GM15510 (cell line): ENCODE results near the gene PC.

ENCODE experiments used
- POLR2A ChIP-seq: IDR thresholded peaks from 3 replicates; pipeline ENCODE4 v1.6.1; 2011; ENCODE audit warnings: borderline replicate concordance; ENCODE audit not compliant: insufficient read length; ENCODE audit errors: extremely low read depth

The PC gene

DNA sequence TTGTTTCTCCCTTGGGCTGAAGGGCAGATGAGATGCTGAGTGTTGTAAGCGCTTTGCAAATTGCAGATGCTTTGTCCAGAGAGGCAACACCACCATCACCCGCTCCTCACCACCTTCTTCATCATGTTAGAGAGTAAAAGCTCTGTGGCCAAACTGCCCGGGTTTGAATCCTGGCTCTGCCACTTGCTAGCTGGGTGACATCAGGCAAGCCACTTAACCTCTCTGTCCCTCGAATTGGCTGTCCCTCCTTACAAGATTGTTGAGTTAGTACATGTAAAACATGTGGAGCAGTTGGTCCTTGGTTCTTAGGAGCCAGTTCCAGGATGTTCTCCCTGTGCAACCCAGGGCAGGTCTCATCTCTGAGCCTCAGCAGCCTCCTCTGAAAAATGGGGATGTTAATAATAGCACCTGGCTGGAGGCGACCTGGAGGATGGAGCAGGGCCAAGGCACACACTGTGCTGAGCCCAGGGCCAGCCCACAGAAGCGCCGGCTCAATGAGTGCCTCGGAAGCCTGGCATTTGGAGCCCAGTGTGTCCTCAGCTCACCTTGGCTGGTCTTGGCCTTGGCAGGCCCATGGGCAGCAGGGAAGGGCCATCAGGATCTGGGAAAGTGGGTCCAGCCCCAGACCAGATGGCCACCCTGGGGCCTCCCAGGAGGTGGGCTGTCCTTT is 27.5 kb upstream of the PC start:
- no peak for TF ChIP-seq POLR2A

DNA sequence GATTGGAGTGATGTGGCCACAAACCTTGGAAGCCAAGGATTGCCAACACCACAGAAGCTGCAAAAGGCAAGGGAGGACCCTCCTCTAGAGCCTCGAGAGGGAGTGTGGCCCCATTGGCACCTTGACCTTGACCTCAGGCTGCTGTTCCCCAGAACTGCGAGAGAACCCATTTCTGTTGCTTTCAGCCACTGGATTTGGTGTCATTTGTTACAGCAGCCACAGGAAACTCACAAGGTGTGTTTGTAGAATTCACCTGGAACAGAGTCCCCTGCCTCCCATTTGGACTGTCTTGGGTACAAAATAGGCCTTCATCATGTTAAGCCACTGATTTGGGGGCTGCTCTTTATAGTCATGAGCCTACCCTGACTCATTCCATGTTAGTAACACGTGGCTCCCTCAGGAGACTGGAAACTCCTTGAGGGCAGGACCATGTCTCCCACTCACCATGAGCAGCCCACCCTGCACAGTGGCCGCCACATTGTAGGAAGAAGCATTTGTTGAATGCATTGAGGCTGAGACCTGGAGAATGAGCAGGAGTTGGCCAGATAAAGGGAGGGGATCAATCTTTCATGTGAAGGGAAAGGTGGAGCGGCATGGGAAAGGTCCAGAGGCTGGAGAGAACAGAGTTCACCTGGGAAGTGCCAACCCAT is 25.2 kb upstream of the PC start:
- TF ChIP-seq POLR2A, result no peak

DNA sequence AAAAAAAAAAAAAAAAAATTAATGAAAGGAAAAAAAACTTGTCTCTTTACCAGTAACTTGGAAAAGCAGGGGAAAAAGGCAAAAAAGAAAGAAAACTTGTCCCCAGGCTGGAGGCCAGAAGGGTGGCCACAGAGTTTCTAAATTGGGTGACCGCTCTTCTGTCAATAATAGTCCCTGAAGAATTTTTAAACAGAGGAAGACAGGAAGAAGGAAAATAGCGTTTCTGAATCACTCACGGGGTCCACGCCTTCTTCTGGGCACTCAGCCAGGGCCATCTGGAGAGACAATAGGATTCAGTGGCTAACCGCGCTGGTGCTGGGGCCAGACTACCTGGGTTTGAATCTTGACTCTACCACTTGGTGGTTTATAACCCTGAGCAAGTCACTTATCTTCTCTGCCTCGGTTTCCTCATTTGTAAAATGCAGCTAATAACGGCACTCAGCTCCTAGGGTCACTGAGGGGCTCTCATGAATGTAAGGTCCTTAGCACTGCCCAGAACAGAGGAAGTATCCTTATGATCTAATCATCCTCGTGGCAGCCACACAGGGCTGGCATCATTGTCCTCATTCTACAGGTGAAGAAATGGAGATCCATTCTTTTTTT is 23.9 kb upstream of the PC start:
- no peak for TF ChIP-seq POLR2A

DNA sequence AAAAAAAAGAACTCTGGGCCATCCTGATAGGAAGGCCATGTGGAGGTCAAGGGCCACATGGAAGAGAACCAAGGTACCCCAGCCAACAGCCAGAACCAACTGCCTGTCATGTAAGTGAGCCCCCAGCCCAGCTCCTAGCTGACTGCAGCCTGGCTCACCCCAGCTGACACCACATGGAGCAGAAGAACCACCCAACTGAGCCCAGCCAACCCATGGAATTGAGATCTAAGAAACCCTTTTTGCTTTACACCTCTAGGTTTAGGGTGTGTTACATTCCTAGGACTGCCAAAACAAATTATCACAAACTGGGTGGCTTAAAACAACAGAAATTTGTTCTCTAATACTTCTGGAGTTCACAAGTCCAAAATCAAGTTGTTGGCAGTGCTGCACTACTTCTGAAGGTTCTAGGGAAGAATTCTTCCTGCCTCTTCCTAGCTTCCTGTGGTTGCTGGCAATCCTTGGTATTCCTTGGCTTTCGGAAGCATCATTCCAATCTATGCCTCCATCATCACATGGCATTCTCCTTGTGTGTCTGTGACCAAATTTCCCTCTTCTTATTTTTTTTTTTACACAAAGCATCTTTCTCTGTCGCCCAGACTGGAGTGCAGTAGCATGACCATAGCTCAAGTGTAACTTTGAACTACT is 21.3 kb upstream of the PC start:
- TF ChIP-seq POLR2A, result no peak

DNA sequence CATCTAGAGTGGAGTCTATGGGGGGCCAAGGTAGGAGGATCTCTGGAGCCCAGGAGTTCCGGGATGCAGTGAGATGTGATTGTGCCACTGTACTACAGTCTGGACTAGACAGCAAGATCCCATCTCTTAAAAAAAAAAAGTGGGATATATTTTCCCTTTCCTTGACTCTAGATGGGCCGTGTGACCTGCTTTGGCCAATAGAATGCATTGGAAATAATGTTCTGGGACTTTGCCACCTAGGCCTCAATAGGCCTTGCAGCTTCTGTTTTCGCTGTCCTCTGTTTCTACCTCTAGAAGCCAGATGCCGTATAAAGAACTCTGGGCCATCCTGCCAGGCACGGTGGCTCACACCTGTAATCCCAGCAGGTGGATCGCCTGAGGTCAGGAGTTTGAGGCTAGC is 20.5 kb upstream of the PC start:
- TF ChIP-seq POLR2A, result no peak

DNA sequence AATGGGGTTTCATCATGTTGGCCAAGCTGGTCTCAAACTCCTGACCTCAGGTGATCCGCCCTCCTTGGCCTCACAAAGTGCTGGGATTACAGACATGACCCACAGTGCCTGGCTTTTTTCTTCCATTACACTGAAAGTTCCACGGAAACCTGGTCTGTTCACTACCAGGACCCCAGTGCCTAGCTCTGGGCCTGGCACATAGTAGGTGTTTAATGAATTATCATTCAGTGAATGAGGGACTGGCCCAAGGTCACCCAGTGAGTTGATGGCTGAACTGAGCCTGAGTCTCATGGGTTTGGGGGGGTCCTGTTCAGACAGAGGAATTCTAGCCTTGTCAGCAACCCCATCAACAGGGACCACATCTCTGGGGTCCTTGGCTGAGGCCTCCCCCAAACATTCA is 20.0 kb upstream of the PC start:
- TF ChIP-seq POLR2A, result no peak

DNA sequence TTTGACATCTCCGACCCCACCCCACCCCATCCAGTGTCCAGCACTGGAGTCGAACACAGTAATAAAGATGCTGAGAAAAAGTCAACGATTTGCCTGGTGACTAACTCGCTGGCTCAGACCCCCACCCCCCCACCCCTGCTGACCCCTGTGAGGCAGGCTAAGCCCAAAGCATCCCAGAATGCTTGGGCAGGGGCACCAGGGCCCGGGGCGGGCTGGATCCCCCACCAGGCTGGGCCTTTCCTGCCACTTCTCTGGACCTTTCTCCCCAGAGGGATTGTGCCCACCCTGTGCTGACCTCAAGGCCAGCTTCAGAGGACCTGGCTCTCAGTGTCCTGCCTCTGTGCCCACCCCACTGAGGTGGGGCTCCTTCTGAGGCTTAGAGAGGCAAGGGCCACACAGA is 18.7 kb upstream of the PC start:
- TF ChIP-seq POLR2A, result no peak

DNA sequence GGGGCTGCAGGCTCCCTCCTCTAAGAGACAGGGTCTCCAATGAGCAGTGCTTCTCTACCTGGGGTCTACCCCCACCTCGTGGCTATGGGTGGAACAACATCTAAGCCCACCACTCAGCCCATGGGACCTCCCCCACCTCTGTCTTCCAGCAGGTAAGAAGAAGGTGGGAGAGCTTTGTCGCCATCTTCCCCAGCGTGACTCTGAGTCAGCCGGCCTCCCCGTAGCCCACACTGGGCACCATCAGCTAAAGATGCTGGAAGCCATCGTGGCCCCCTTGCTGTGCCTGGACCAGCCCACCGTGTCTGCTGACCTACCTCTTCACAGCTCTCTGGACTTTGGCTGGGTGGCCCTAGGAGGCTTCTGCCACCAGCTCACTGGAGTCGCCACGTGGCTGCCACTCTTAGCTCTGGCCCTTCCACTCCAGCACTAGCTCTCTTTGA is 17.9 kb upstream of the PC start:
- no peak for TF ChIP-seq POLR2A

DNA sequence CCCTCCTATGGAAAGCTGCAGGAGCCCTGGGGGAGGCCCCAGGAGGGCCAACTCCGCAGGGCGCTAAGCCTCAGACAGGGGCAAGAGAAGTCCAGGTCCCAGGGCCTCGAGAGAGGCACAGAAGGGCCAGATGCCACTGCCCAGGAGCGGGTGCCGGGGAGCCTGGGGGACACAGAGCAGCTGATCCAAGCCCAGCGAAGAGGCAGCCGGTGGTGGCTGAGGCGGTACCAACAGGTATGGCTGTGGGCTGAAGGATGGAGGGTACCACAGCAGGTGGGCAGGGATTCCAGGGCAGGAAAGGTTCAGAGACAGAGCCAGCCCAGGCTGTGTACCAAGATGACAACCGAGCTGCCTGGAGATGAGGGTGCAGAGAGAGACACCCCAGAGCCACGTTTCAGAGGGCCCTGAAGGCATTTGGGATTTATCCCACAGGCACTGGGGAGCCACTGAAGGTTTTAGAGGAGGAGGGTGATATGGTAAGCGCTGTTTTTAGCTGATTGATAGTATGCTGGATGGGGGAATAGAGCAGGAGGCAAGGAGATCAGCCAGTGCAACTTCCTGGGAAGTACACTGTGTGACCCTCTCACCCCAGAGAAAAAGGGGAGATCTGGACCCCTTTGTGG is 17.3 kb upstream of the PC start:
- TF ChIP-seq POLR2A, result no peak

DNA sequence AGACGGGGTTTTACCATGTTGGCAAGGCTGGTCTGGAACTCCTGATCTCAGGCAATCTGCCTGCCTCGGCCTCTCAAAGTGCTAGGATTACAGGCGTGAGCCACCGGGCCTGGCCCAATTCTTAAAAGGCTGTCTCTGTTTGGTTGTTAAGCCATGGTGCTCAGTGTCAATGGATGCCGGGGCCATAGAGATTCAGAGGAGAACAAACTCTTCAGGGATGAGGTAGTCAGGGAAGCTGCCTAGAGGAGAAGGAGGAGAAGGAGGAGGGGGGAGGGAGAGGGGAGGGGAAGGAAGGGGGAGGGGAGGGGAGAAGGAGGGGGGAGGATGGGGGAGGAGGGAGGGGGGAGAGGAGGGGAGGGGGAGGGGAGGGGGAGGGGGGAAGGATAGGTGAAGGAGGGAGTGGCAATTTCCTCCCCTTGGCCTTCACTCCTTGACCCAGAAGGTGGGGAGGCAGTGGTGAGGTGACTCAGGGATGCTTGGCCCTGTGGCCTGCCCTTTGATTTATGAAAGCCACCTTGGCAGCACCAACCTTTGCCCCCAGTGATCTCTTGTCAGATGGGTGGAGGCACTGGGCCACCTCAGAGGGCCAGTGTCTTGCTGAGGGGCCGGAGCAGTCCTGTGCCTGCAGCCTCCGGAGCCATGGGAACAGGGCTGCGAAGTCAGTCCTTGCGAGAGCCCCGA is 16.7 kb upstream of the PC start, which contains the start of gene C11orf86:
Gene C11orf86, plus strand, starts transcription at position 581 of the 681 bp plus-strand sequence. Its CDS starts 59 bp downstream, at position 640.
- no peak for TF ChIP-seq POLR2A

DNA sequence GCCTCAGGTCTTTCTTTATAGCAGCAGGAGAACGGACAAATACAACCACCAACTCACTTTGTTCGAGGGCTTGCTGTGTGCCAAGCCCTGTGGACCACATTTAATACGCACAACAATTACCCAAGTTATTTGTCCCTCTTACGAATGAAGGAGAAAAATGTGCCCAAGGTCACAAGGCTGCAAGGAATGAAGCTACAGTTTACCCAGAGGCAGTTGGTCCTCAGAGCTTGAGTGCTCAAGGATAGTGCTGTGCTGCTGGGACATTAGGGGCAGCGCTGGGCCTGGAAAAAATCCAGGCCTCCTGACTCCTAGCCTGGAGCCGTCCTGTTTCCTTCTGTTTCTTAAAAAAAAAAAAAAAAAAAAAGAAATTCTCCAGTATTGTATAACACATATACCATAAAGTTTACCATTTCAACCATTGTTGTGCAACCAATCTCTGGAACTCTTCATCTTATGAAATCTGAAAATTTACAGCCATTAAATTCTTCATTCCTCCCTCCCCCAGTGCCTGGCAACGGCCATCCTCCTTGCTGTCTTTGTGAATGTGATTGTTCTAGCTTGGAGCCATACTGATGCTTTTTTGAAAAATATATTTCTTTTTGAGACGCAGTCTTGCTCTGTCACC is 15.9 kb upstream of the PC start:
- no peak for TF ChIP-seq POLR2A

DNA sequence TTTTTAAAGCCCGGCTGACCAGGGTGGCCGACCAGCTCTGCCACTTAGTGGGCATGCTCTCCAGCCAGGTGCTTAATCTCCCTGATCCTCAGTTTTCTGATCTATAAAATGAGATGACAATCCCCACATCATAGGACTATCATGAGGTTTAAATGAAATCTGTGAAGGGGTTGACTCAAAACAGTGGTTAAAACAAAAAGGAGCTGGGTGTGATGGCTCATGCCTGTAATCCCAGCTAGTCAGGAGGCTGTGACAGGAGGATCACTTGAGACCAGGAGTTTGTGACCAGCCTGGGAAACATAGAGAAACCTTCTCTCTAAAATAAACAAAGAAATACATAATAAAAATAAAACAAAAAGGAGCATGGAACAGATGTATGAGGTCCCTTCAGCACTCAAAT is 13.3 kb upstream of the PC start:
- TF ChIP-seq POLR2A, result no peak

DNA sequence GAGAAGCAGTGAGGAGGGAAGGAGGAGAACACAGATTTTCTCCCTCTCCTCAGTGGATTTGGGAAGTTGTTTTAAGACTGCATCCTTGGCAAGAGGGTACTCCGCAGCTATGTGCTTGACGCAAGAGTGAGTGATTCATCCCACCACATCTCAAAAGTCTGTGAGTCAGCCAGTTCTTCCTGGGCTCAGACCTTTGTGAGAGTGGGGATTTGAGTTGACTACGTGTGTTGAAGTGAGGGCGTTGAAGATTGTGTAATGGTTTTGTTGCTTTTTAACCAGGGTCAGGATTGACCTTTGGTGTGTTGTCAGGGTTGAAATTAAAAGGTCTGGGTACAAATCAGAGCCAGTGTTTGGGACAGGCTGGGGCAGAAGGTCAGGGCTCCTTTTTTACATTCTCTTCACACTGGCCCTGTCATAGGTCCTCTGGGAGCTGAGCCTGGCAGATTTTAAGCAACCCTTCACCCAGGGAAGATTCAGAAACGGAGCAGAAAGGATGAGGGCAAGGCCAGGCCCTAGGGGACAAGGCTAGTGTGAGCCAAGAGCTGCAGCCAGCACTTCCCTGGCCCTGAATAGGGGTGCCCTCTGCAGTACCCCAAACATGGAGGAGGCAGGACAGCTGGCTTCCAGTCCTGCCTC is 12.7 kb upstream of the PC start:
- no peak for TF ChIP-seq POLR2A
